AG09309 (cell line): Measurements from ENCODE around the gene KCNMB4.

ENCODE experiments used
- DNase-seq: peaks from one replicate; pipeline ENCODE4 v3.0.0-alpha.2; 2010; ENCODE audit warnings: low read depth
- H3K4me3 ChIP-seq: 2 replicates; pipeline ENCODE4 v1.5.1; 2011; ENCODE audit warnings: mild to moderate bottlenecking, low read depth, low read length, moderate library complexity; ENCODE audit not compliant: control insufficient read depth
- CTCF ChIP-seq: IDR thresholded peaks from 2 replicates; pipeline ENCODE4 v1.5.1; 2011; ENCODE audit warnings: mild to moderate bottlenecking, low read depth, low read length, inconsistent platforms; ENCODE audit not compliant: insufficient read depth, control insufficient read depth; ENCODE audit errors: missing control alignments

KCNMB4 gene

GRCh38 chr12:70459786-70460185 is 93.7 kb downstream of the KCNMB4 start:
- H3K4me3 ChIP-seq = no peak overlapping the region
- DNase-seq = no peak
- no peak for TF ChIP-seq CTCF

GRCh38 chr12:70463997-70464396 is 97.9 kb downstream of the KCNMB4 start:
- DNase-seq = no peak
- no peak for TF ChIP-seq CTCF
- no peak overlapping the region for H3K4me3 ChIP-seq

GRCh38 chr12:70466753-70467152 is 100.7 kb downstream of the KCNMB4 start:
- no peak overlapping the region for H3K4me3 ChIP-seq
- DNase-seq = no peak
- no peak for TF ChIP-seq CTCF

- DNase-seq = no peak
- TF ChIP-seq CTCF = no peak
- no peak overlapping the region for H3K4me3 ChIP-seq
Measured at GRCh38 chr12:70467476-70467875, 101.4 kb downstream of the KCNMB4 start.

- H3K4me3 ChIP-seq = no peak overlapping the region; the same call in 1 of the 2 replicates
- DNase-seq = no peak
- no peak for TF ChIP-seq CTCF
Measured at GRCh38 chr12:70467918-70468733, 102.0 kb downstream of the KCNMB4 start.

GRCh38 chr12:70468741-70469140 is 102.7 kb downstream of the KCNMB4 start:
- TF ChIP-seq CTCF = no peak
- no peak overlapping the region for H3K4me3 ChIP-seq
- DNase-seq = no peak
